Endothelial cell of hepatic sinusoid (primary cell): Measurements from ENCODE around the gene FBXO7.

ENCODE experiments used
- in situ Hi-C: cut with HindIII; loops from 2 replicates; pipeline ENCODE4 v1.10.0; 2017; ENCODE audit warnings: low sequenced_read_pairs

Gene FBXO7

DNA sequence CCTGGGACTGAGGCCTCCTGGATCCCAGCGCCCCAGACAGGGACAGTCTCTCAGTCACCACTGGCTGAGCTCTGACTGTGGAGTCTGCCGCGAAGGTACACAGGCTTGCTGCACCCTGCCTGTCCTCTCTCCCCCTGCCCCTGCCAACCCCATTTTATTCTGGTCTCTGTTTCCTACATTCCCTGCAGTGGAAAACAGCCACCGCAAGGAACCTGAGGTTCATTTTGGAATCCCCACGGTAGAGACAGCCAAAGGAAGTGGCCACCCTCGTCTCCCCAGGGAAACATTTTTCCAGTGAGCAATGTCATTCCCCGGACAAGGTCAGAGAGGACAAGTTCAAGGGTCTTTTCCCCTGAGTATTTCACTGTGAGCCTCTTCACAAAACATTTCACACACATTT is 56.6 kb downstream of the FBXO7 start:
- in situ Hi-C loops = loop anchor here (10.0 kb wide), 1 partner anchor 124 kb away; no protein-coding TSS in a partner anchor

DNA sequence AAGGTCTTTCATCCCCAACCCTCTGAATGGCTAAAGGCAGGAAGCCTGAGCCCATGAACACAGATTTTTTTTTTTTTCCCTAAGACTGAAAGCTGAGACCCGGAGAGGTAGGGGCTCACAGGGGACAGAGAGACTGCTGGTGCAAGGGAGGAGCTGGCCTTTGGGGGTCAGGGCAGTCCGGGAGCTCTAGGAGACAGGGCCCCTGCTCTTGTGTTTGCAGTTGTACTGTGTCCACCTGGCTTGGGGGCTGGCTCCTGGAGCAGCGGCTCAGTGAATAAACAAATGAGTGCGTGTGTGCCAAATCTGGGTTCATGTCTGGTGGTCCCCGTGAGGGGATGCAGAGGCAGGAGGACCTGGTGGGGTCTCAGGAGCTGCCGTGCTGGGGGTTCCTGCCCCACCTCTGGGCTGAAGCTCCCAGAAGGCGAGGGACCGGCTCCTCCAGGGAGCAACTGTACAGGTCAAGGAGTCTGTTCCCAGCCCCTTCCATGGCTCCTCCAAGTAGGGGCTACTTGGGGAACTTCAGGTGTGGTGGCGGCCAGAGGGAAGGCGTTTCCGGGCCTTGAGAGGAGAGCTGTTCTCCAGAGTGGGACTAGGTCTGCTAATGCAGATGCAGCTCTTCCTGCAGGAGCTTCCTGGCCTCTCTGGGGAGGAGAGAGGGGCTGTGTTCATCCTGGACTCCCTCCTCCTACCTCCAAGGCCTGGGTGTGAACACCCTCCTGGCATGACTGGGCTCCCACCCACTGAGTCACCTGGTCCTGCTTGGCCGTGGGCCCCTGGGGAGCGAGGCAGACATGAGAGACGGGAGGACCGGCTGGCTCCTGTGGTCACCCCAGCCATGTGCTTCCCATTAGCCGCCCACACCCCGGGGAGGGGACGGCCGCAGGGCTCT is 57.6 kb downstream of the FBXO7 start:
- in situ Hi-C loops = loop anchor here (10.0 kb wide), 1 partner anchor 123 kb away; no protein-coding TSS in a partner anchor

DNA sequence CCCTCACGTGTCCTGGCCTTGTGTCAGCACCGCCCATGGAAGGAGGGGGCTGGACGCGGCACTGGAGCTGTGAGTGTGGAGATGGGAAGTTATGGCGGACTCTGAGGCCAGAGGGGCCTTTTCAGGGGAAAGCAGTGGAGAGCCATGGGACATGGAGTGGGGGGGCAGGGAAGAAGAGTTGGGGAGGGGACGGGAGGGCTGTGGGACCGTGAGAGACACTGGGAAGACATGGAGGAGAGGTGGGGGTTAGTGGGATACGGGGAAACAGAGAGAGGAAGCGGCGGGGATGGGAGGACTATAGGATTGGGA is 58.2 kb downstream of the FBXO7 start:
- in situ Hi-C loops = loop anchor here (10.0 kb wide), 1 partner anchor 122 kb away; no protein-coding TSS in a partner anchor

DNA sequence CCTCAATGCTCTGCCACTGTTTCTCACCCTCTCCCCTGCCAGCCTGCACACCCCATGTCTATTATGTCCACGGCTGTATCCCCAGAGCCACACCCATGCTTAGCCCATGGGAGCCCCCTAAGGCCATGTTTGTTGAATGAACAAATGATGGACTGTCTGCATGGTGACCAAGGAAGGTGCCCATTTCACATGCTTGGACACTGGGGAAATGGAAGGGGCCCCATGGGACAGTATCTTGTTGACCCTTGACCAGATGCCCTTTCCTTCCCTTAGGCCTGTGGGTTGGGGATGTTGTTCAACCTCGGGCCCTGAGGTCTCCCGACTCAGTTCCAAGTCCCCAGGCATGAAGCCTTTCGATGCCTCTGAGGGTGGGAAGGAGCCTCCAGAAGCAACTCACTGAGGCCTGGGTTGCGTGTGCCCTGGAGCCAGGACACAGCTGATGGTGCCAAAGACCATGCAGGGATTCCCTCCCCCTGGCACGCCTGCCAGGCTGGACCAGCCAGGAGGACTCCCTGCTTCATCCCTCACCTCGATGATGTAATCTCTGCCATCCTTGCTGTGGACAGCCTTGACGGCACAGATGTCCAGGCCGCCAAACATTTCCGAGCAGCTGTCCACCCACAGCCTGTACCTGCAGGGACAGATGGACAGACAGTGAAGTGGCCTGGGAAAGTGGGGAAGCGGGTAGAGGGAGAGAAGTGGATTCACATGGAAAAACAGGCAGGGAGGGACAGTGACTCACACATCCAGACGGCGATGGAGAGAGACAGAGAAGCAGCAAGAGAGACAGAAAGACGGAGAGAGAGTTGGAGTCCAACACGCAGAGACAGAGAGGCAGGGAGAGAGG is 58.9 kb downstream of the FBXO7 start:
- in situ Hi-C loops = loop anchor here (10.0 kb wide), 1 partner anchor 121 kb away; no protein-coding TSS in a partner anchor

DNA sequence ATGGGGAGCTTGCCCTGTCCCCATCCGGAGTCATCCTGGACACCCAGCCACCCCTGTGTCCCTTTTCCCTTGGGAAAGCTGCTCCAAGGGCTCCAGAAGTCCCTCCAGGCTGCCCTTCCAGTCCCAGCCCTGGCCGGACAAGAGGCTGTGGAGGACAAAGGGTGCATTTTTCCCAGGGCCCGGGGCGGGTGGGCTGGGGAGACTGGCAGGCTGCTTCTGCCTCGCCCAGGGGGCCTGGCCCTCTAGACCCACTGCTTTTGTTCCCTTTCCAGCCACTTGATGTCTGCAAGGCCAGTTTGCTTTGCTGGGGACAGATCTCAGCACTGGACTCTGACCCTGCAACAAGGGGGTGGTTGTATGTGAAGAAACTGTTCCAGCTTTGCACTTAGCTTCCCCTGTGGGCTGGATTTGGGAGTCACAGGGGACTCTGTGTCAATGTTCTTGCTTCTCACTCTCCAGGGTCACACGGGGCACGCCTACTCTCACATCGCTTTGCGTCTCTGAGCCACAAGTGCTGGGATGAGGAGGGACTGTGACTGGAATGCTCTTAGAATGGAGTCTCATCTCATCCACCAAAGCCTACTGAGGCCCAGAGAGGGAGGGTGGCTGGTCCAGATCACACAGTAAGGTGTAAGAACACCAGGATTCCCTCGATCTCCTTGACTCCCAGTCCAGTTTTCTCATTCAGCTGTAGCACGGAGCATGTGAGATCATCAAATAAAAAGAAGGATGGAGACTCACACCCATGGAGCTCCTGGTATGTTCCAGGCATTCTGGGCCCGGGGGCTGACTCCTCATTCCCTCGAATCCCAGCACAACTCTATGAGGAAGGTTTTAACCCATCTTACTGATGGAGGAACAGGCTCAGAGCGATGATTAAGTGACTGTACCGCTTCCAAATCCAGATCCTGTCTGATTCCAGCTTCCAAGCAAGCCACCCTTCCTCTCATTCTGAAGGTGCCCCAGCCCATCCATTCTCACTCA is 59.9 kb downstream of the FBXO7 start:
- in situ Hi-C loops = loop anchor here (10.0 kb wide), 1 partner anchor 120 kb away; no protein-coding TSS in a partner anchor

DNA sequence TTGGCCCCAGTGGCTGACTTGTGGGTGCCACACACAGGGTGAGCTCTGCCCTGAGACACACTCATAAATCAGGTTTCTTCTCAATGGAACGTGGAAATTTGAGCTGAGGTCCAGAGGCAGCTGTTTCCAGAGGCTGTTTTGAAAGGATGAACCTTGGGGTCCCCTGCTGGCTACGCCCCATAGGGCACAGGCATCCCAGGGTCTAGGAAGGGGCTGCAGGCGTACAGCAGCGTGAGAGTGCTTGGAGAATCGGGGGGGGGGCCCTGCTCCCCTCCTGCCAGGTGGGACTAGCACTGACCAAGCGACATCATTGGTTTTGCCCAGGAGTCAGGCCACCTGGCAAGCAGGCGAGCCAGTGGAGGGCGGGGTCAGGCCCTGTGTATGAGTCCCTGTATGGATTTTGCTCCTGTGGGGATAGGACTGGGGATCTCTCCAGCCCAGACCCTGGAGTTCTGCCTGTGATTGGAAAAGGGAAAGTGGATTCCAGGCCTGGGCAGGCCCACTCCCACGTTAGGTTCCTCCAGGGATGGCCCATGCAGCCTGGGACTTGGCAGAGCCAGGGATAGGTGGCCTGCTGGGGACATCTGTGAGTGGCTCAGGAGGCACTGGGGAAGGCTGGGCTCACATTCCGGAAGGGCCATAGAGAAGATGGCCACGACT is 61.0 kb downstream of the FBXO7 start:
- in situ Hi-C loops = loop anchor here (10.0 kb wide), 1 partner anchor 119 kb away; no protein-coding TSS in a partner anchor

DNA sequence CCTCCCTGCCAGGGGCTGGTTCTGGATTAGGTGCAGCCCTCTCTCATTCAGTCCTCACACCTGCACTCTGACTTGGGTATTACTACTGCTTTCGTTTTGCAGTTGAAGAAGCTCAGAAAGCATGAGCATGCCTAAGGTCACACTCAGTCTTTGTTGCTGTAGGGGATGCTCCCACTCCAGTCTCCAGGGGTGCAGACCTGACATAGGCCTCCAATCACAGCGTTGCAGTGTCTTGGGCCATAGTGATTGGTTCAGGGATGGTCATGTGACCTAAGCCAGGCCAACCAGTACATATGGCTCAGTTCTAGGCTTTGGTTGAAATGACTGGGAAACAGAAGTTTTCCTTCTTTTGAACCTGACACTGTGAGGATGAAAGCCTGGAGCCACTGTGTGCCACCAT is 61.7 kb downstream of the FBXO7 start:
- in situ Hi-C loops = loop anchor here (10.0 kb wide), 1 partner anchor 118 kb away; no protein-coding TSS in a partner anchor

DNA sequence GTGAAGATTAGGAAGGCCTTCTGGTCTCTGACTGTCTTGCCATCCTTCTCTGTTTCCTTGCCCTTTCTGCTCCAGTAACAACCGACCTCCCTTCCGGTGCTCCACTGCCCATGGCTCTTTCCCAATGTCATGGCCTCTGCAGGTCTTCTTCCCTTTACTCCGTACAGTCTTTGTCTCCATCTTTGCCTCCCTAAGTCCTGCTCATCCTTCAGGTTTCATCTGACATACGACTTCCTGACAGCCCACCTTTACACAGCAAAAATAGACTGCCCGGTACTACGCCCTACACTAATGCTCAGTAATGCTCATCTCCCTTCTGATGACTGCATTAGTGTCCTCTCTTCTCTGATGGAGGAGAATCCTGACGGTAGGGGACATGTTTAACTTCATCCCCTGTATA is 63.9 kb downstream of the FBXO7 start:
- in situ Hi-C loops = loop anchor here (10.0 kb wide), 1 partner anchor 116 kb away; no protein-coding TSS in a partner anchor

DNA sequence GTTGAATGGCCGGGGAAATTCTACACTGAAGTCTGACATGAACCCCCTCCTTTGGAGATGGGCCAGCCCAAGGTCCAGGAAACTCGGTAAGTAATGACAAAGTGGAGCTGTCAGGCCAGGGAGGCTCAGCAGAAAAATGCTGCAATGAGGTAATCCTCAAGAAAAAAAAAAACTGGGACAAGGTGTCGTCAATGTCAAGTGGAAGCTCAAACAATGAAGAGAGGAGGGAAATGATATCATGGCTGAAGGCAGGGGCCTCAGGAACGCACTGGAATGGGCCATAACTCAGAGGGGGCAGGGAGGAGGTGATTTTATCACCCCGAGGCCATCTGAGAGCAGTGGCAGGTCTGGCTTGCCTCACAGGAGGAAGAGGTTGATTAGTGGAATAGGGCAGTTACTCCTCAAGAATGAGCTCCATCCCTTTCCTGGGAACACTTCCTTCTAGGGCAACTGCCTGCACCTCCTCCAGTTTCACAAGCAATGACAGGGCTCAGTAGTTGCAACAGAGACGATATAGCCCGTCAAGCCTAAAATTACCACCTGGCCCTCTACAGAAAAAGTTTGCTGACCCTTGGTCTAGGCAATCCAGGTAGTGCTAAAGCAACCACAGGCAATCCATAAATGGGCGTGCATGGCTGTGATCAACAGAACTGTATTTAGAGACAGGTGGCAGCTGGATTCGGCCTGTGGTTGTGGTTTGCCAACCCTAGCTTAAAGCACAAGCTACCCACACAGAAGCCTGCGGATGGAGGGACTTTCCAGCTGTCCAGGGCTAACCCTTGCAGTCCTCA is 65.2 kb downstream of the FBXO7 start:
- in situ Hi-C loops = loop anchor here (10.0 kb wide), 1 partner anchor 115 kb away; no protein-coding TSS in a partner anchor

DNA sequence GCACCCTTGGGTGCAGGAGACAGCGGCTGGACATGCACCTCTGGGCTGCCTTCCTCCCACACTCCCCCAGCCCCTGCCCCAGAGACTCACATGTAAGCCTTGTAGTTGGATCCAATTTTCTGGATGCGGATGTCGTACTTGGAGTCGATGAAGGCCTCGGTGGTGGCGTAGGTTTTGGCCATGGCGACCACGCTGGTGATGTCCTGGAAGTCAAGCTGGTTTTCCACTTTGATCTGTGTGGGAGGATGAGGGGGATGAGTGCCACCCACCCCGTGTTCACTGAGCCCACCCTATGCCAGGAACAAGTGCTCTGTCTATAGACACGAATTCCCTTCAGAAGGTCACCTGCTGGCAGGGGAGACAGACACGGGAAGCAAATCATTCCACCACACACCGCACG is 66.9 kb downstream of the FBXO7 start:
- in situ Hi-C loops = no loop called here

DNA sequence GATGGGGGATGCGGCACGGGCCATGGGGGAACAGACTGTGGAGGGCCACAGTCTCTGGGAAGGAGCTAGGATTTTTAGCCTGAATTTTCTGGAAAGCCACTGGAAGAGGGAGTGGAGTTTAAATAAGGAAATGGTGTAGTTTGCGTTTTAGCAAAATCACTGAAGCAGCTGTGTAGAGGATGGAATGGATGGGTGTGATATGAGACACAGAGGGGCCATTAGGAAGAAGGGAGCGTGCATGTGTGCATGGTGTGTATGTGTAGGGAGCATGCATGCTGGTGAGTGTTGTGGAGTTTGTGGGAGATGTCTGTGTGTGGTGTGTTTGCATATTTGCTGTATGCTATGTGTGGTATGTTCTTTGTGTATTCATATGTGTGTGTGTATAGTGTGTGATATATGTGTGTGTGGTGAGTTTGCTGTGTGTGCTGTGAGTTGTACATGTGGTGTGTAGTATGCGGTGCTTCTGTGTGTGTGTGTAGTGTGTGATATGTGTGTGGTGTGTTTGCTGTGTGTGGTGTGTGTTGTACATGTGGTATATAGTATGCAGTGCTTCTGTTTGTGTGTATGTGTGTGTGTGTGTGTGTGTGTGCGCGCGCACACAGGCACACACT is 67.6 kb downstream of the FBXO7 start:
- in situ Hi-C loops = no loop called here

DNA sequence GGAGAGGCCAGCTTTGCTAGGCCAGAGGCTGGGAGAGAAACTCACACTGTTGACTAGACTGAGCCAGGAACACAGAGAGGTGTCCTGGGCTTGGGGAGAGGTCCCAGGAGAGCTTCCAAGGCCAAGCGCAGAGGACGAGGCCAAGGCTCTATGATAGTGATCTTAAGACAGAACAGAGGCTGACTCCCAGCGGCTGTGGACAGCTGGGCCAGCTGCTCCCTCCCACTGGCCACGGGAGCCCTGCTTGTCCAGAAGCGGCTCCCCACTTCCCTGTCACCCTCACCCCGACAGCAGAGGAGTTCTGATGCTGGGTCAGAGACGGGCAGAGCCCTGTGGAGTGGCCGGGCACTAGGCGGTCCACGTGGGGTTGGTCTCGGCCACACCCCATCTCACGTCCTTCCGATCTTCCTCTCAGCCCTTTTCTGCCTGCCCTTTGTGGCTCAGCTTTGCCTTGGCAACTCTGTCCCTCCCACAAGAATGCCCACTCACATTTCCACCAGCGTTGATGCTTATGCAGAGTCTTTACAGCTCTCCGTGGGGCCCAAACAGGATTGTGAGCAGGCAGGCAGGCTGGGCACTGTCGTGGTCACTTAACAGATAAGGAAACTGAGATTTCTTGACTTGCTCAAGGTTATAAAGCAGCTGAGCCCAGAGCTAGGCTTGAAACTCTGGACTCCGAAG is 68.2 kb downstream of the FBXO7 start:
- in situ Hi-C loops = no loop called here

DNA sequence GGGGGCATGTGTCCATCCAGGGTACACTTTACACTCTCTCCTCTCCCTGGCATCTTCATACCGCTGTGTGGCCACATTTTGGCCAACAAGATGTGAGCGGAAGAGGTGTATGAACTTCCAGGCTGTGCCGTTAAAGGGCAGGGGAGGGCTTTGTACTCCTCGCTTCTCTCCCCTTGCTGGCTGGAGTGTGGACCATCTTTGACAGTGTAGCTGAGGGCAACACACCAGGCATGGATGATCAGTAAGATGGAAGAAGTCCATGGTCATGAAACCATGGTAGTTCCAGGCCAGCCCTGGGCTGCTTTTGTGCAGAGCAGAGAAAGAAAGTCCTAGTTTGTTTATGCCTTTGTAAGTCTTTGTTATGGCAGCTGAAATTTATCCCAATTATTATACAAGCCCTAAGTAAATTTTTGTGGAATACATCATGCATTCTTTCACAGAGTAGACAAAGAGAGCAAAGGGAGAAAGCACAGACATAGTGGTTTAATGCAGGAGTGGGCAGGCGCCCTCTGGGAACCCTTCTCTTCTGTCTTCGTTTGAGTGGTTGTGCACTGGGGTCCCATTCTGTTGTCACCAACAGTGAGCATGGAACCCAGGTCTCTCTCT is 70.4 kb downstream of the FBXO7 start:
- in situ Hi-C loops = no loop called here

DNA sequence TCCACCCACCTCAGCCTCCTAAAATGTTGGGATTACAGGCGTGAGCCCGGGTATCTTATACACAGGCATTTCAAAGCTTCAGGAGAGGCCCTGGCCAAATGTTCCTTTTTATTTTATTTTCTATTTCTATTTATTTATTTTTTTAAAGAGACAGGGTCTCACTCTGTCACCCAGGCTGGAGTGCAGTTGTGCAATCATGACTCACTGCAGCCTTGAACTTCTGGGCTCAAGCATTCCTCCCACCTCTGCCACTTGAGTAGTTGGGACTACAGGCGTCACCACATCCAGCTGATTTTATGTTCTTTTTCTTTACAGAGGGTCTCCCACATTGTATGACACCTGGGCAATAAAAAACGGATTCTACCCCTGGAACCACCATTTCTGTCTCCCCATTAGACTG is 71.2 kb downstream of the FBXO7 start:
- in situ Hi-C loops = no loop called here

DNA sequence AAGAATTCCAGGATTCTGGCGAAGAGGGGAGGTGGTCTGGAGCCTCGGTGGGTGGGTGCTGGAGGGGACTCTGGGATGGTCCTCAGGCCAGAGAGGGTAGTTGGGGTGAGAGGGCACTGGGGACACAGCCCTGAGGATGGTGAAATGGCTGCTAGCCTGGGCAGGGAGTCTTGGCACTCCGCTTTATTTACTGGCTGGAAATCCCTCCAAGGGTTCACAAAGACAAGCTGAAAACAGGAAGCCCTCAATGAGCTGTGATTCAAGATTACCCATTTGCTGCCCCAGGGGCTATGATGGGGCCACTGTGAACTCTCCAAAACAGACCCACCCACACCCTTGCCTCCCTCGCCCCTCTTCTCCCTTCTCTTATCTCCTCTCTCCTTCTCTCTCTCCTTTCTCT is 71.9 kb downstream of the FBXO7 start:
- in situ Hi-C loops = no loop called here

DNA sequence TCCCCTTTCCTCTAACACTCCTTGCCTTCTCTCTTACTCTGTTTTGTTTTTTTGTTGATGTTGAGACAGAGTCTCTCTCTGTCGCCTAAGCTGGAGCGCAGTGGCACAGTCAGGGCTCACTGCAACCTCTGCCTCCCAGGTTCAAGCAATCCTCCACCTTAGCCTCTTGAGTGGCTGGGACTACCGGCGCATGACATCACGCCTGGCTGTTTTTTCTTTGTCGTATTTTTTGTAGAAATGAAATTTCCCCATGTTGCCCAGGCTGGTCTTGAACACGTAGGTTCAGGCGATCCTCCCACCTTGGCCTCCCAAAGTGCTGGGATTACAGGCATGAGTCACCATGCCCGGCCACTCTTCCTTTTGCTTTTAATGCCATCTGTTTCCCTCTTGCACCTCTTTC is 72.3 kb downstream of the FBXO7 start:
- in situ Hi-C loops = no loop called here

DNA sequence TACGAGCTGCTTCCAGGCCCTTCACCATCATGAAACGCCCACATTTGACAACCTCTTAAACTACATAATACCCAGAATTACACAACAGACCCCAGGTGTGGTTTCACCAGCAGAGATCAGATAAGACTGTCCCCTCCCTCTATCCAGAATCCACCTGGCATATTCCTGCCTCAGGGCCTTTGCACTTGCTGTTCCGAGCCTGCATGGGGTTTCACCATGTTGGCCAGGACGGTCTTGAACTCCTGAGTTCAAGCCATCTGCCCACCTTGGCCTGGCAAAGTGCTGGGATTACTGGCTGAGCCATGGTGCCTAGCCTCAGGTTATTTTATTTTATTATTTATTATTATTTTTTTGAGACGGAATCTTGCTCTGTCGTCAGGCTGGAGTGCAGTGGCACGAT is 73.4 kb downstream of the FBXO7 start:
- in situ Hi-C loops = no loop called here
